Fibroblast of villous mesenchyme (primary cell): ENCODE results near the gene TBC1D30. TPM values are rescaled to one million over a fixed set of nuclear protein-coding genes. Genes with fewer than 3 reads are reported as not detected.
"Not testable (repeated sequence)": the region's sequence is repeated elsewhere in the genome, so short reads cannot be mapped to it uniquely, and the experiment has no call there.

Experiments used
- DNase-seq: peaks from one replicate; pipeline ENCODE4 v3.0.0-alpha.2; 2010; ENCODE audit warnings: low read depth
- H3K4me3 ChIP-seq: 2 replicates; pipeline ENCODE4 v1.5.1; 2011; ENCODE audit warnings: low read depth, mild to moderate bottlenecking, low read length
- total RNA-seq: library from RNA; depleted of rRNA; stranded (reverse); fragments of >200 nt; gene quantifications from 2 replicates; pipeline ENCODE4 v1.2.3, GENCODE V29; 2012
- TF ChIP-seq, protein P1 (sequence below): IDR thresholded peaks from 2 replicates; pipeline ENCODE4 v1.5.1; 2012; ENCODE audit warnings: low read depth, mild to moderate bottlenecking, low read length; ENCODE audit not compliant: insufficient read depth

TBC1D30 gene
- total RNA-seq, 1 donor: under 0.01 TPM

- no peak for DNase-seq
- H3K4me3 ChIP-seq: no peak overlapping the region
- TF ChIP-seq, protein P1, sequence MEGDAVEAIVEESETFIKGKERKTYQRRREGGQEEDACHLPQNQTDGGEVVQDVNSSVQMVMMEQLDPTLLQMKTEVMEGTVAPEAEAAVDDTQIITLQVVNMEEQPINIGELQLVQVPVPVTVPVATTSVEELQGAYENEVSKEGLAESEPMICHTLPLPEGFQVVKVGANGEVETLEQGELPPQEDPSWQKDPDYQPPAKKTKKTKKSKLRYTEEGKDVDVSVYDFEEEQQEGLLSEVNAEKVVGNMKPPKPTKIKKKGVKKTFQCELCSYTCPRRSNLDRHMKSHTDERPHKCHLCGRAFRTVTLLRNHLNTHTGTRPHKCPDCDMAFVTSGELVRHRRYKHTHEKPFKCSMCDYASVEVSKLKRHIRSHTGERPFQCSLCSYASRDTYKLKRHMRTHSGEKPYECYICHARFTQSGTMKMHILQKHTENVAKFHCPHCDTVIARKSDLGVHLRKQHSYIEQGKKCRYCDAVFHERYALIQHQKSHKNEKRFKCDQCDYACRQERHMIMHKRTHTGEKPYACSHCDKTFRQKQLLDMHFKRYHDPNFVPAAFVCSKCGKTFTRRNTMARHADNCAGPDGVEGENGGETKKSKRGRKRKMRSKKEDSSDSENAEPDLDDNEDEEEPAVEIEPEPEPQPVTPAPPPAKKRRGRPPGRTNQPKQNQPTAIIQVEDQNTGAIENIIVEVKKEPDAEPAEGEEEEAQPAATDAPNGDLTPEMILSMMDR: no peak
Measured at GRCh38 chr12:64840949-64841717, 16.7 kb downstream of the TBC1D30 start.

GRCh38 chr12:64848409-64848808 is 24.0 kb downstream of the TBC1D30 start:
- not testable (repeated sequence) for DNase-seq, H3K4me3 ChIP-seq

DNA sequence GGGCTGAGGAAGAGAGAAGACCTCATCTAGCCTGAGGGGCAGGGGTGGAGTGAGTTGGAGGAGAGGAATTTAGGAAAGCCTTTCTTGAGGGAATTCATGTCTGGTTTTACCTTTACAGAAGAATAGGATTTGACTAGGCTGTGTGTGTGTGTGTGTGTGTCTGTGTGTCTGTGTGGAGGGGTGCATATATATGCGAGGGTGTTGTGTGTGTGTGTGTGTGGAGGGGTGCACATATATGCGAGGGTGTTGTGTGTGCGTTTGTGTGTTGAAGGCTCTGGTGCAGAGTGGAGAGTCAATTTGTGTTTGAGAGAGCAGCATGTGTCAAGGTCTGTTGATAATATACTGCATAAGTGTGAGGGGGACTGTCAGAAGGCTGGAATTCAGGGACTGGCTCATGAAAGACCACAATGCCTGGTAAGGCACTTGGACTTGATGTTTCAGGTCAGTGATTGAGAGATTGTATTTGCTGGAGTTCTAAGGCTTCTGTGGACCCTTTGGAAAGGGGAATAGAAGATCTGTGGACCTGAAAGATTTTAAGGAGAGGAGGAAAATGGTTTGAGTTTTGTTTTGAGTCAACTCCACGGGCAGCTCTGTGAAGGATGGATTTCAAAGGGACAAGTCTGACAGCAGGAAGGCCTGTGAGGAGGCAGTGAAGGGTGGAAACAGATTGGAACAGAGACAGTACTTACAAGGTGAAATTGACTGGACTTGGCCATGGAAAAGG is 34.6 kb downstream of the TBC1D30 start:
- TF ChIP-seq, protein P1: no peak
- DNase-seq: no peak

GRCh38 chr12:64860446-64860998 is 36.1 kb downstream of the TBC1D30 start:
- no peak for DNase-seq
- TF ChIP-seq, protein P1: no peak
- no peak overlapping the region for H3K4me3 ChIP-seq

More for the DNA sequence above, 34.6 kb downstream of the TBC1D30 start:
- H3K4me3 ChIP-seq: no peak overlapping the region

- DNase-seq: no peak
- H3K4me3 ChIP-seq: no peak overlapping the region
Measured at GRCh38 chr12:64864319-64864718, 39.9 kb downstream of the TBC1D30 start.

DNA sequence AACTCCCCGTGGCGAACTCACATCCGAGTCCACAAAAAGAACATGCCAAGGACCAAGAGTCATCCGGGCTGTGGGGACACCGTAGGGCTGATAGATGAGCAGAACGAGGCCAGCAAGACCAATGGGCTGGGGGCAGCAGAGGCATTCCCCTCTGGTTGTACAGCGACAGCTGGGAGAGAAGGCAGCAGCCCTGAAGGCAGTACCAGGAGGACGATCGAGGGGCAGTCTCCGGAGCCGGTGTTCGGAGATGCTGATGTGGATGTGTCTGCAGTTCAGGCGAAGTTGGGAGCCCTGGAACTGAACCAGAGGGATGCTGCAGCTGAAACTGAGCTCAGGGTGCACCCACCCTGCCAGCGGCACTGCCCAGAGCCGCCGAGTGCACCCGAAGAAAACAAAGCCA is 50.7 kb downstream of the TBC1D30 start:
- no peak overlapping the region for H3K4me3 ChIP-seq
- DNase-seq: no peak
- TF ChIP-seq, protein P1: no peak

More at GRCh38 chr12:64864319-64864718, 39.9 kb downstream of the TBC1D30 start:
- TF ChIP-seq, protein P1: no peak

DNA sequence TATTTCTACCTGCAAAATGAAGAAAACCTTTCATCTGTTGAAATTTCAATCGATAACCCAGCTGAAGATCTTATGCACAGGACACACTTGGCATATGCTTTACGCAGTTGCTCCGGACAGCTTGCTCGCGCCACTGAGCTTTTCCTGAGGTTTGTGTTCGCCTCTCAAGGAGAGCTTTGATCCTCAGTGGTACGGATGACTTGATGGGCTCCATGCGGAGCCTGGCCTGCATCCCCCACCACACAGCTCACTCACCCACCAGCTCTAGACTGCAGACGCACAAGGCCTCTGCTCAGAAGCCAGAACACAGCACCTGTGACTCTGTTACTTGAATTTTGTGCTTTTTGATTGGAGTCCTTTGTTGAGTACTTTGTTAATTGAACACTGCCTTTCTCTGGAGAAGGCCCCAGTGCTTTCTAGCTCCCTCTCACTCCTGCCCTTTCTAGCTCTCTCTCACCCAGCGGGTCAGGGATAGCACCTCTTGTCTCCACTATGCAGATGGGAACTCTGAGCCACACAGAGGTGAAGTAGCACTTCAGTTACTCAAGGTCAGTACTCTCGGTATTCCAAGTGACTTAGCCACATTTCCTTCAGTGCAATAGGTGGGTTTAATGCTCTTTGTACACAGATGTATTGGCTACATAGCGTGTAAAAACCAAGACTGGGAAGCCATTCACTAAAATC is 52.1 kb downstream of the TBC1D30 start:
- H3K4me3 ChIP-seq: no peak overlapping the region
- TF ChIP-seq, protein P1: no peak
- DNase-seq: no peak
